GM20000 (cell line): ENCODE measurements around the gene LSM5.

Experiments
- DNase-seq: peaks from one replicate; pipeline ENCODE4 v3.0.0; 2012; ENCODE audit warnings: low spot score
- CTCF ChIP-seq: IDR thresholded peaks from 2 replicates; pipeline ENCODE4 v1.5.1; 2012; ENCODE audit warnings: mild to moderate bottlenecking, control low read depth; ENCODE audit errors: extremely low read depth, missing control alignments

The LSM5 gene

GRCh38 chr7:32494946-32495297 is 4.7 kb upstream of the LSM5 start:
- DNase-seq, result no peak
- no peak for TF ChIP-seq CTCF

- DNase-seq, result no peak
- no peak for TF ChIP-seq CTCF
These were observed 423 bp downstream of the LSM5 start for GRCh38 chr7:32489788-32490126.

GRCh38 chr7:32481921-32482320 is 8.3 kb downstream of the LSM5 start:
- no peak for TF ChIP-seq CTCF
- DNase-seq, result no peak

- TF ChIP-seq CTCF, result no peak
- DNase-seq, result no peak
These were observed 9.0 kb downstream of the LSM5 start for GRCh38 chr7:32481176-32481575.

- TF ChIP-seq CTCF, result peak; percentile 67
- DNase-seq, result peak; percentile 49
These were observed 10.5 kb downstream of the LSM5 start for GRCh38 chr7:32479574-32480200.

- TF ChIP-seq CTCF, result no peak
- DNase-seq, result no peak
These were observed 12.6 kb downstream of the LSM5 start for GRCh38 chr7:32477649-32477980.

GRCh38 chr7:32476816-32477648 is 13.1 kb downstream of the LSM5 start:
- TF ChIP-seq CTCF, result no peak
- DNase-seq, result no peak
